Sciatic nerve (tissue), 2 donors: ENCODE data around the gene NFASC. TPM values are rescaled to one million over a fixed set of nuclear protein-coding genes. Genes with fewer than 3 reads are reported as not detected.
A peak's percentile ranks its signal among the peaks of the same experiment; 100 is the strongest.

ENCODE experiments used
- ATAC-seq: fragments of 200-7000 bp; cut with Tn5 transposase; one replicate; pipeline ENCODE4 v1.9.1; 2020; ENCODE audit warnings: mild to moderate bottlenecking, moderate library complexity
- DNase-seq: peaks from one replicate; pipeline ENCODE4 v3.0.0-alpha.2; 2020; ENCODE audit warnings: low spot score
- intact Hi-C: fragments of 100-400 bp; cut with DNase I; formaldehyde crosslinking; loops from one replicate; pipeline ENCODE4 v1.14.2; 2022
- total RNA-seq: library from RNA; stranded (reverse); fragmentation: NEBNext Ultra II Directional; extraction: Animal tissue kit (Norgen Biotek cat#: 25700); gene quantifications from one replicate; pipeline ENCODE4 v1.2.1, GENCODE V29; 2021
- donor health status: DM: no; HTN: no; CAD: no.
- donor health status: DM: no; HTN: no; CAD: no.

The NFASC gene
- total RNA-seq, 1 donor from 2014 or later, result 140 TPM

GRCh38 chr1:204853436-204853835, 17.2 kb upstream of the NFASC start:
- ATAC-seq, result no peak
- no peak for DNase-seq
- intact Hi-C loops, result no loop called here

- DNase-seq (no peak), ATAC-seq (no peak)
- intact Hi-C loops, result no loop called here
Observed at GRCh38 chr1:204854286-204854685, 16.4 kb upstream of the NFASC start.

GRCh38 chr1:204858363-204858821, 12.3 kb upstream of the NFASC start:
- ATAC-seq (no peak), DNase-seq (no peak)
- intact Hi-C loops, result no loop called here

GRCh38 chr1:204859861-204860267, 10.8 kb upstream of the NFASC start:
- DNase-seq, result no peak
- intact Hi-C loops, result no loop called here
- ATAC-seq, result no peak

GRCh38 chr1:204863024-204863423, 7.6 kb upstream of the NFASC start:
- ATAC-seq (no peak), DNase-seq (no peak)
- intact Hi-C loops, result no loop called here

- ATAC-seq (no peak), DNase-seq (no peak)
- intact Hi-C loops, result no loop called here
Observed at GRCh38 chr1:204863730-204864129, 6.9 kb upstream of the NFASC start.

GRCh38 chr1:204866051-204866596, 4.5 kb upstream of the NFASC start:
- no peak for ATAC-seq
- no peak for DNase-seq
- intact Hi-C loops, result no loop called here

- DNase-seq, result no peak
- ATAC-seq, result no peak
- intact Hi-C loops, result no loop called here
Observed at GRCh38 chr1:204867203-204867602, 3.5 kb upstream of the NFASC start.

GRCh38 chr1:204867666-204868339, 2.9 kb upstream of the NFASC start:
- DNase-seq, result no peak
- ATAC-seq, result no peak
- intact Hi-C loops, result no loop called here

GRCh38 chr1:204868340-204868700, 2.3 kb upstream of the NFASC start:
- intact Hi-C loops, result no loop called here
- no peak for DNase-seq
- ATAC-seq, result no peak

- no peak for ATAC-seq
- DNase-seq, result no peak
- intact Hi-C loops, result no loop called here
Observed at GRCh38 chr1:204869097-204869496, 1.6 kb upstream of the NFASC start.

GRCh38 chr1:204871405-204872037, 859 bp downstream of the NFASC start:
- intact Hi-C loops, result no loop called here
- DNase-seq (no peak), ATAC-seq (no peak)

- intact Hi-C loops, result no loop called here
- ATAC-seq (no peak), DNase-seq (no peak)
Observed at GRCh38 chr1:204872262-204872881, 1.7 kb downstream of the NFASC start.

- DNase-seq, result no peak
- intact Hi-C loops, result no loop called here
- ATAC-seq, result no peak
Observed at GRCh38 chr1:204873176-204873575, 2.5 kb downstream of the NFASC start.

- intact Hi-C loops, result no loop called here
- ATAC-seq (no peak), DNase-seq (no peak)
Observed at GRCh38 chr1:204873714-204874113, 3.1 kb downstream of the NFASC start.

- ATAC-seq (no peak), DNase-seq (no peak)
- intact Hi-C loops, result no loop called here
Observed at GRCh38 chr1:204874274-204874673, 3.6 kb downstream of the NFASC start.

GRCh38 chr1:204875255-204875654, 4.6 kb downstream of the NFASC start:
- DNase-seq (no peak), ATAC-seq (no peak)
- intact Hi-C loops, result no loop called here

- intact Hi-C loops, result no loop called here
Observed at GRCh38 chr1:204878621-204879234, 8.1 kb downstream of the NFASC start.

GRCh38 chr1:204879351-204879750, 8.7 kb downstream of the NFASC start:
- intact Hi-C loops, result no loop called here
- peak; percentile 46 for ATAC-seq
- DNase-seq, result no peak

More at GRCh38 chr1:204878621-204879234, 8.1 kb downstream of the NFASC start:
- DNase-seq, result no peak
- ATAC-seq, result peak; percentile 53

GRCh38 chr1:204880906-204881305, 10.2 kb downstream of the NFASC start:
- intact Hi-C loops, result no loop called here
- no peak for DNase-seq
- no peak for ATAC-seq
